ENCODE results near the gene GTPBP3.

DNA sequence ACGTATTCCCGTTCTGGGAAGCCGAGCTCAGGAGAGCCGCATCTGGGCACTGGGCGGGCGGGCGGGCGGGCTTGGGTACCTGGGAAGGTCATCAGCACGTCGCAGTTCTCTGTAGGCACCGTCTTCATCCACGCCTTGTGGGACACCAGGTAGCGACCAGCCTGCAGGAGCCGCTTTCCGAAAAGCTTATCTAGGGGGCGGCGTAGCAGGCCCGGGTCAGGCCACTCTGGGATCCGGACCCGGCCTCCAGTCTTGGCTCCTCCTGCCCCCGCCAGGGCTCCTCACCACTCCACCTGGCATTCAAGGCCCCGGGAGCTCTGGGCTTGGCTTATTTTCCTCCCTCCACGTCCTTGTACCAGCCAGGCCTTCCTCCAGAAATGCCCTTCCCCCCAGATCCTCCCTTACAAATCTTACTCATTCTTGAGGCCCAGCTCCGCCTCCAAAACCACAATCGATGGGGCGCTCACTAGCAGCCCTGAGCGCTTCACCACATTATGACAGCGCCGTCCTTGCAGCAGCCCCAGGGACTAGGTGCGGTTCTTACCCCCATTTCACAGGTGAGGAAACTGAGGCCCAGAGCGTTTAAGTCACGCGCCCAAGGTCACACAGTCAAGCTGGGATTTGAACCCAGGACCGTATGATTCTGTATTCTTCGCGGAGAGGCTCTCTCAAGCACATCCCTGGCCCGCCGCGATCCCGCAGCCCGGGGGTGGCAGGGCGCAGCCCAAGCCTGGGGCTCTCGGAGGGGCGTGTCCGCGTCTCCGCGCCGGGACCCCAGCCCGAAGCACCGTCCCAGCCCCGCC, 3.5 kb upstream of the GTPBP3 start:
- TF ChIP-seq EP300 (IDR thresholded peaks at IDR 0.05) (no peak), POLR2A (IDR thresholded peaks at IDR 0.05) (no peak)
- TF ChIP-seq, protein P1, sequence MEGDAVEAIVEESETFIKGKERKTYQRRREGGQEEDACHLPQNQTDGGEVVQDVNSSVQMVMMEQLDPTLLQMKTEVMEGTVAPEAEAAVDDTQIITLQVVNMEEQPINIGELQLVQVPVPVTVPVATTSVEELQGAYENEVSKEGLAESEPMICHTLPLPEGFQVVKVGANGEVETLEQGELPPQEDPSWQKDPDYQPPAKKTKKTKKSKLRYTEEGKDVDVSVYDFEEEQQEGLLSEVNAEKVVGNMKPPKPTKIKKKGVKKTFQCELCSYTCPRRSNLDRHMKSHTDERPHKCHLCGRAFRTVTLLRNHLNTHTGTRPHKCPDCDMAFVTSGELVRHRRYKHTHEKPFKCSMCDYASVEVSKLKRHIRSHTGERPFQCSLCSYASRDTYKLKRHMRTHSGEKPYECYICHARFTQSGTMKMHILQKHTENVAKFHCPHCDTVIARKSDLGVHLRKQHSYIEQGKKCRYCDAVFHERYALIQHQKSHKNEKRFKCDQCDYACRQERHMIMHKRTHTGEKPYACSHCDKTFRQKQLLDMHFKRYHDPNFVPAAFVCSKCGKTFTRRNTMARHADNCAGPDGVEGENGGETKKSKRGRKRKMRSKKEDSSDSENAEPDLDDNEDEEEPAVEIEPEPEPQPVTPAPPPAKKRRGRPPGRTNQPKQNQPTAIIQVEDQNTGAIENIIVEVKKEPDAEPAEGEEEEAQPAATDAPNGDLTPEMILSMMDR (IDR thresholded peaks at IDR 0.05): no peak

All from tibial nerve (tissue), 4 donors.